K562 (cell line): ENCODE data around the gene SLC38A2. TPM values are rescaled to one million over a fixed set of nuclear protein-coding genes. Genes with fewer than 3 reads are reported as not detected.

Source experiments
- ARHGAP35 ChIP-seq: fragments of 450-650 bp; IDR thresholded peaks from 2 replicates; pipeline ENCODE4 v1.6.1; 2018; ENCODE audit not compliant: partially characterized antibody
- BCL6 ChIP-seq: fragments of 250-450 bp; sonication (Bioruptor Pico); IDR thresholded peaks from 2 replicates; pipeline ENCODE4 v1.4.0; 2020
- GATAD2A ChIP-seq: fragments of 450-650 bp; IDR thresholded peaks from 2 replicates; pipeline ENCODE4 v1.6.1; 2017
- MAFK ChIP-seq: IDR thresholded peaks from 2 replicates; pipeline ENCODE4 v1.6.1; 2011; ENCODE audit warnings: low read length, improper control_type of control experiment
- POLR2A ChIP-seq: fragments of 450-650 bp; conservative IDR thresholded peaks from 2 replicates; pipeline ENCODE4 v1.6.1; 2016
- PRMT5 ChIP-seq: sonication (generic); formaldehyde crosslinking; IDR thresholded peaks from 2 replicates; pipeline ENCODE4 v1.5.0; 2020; ENCODE audit warnings: missing genetic modification reagents
- PTBP1 ChIP-seq: fragments of 200-400 bp; formaldehyde crosslinking; IDR thresholded peaks from 2 replicates; pipeline ENCODE4 v1.6.1; 2017; ENCODE audit warnings: low read depth, low read length
- SAFB2 ChIP-seq: fragments of 200-400 bp; formaldehyde crosslinking; IDR thresholded peaks from 2 replicates; pipeline ENCODE4 v1.6.1; 2018; ENCODE audit warnings: borderline replicate concordance, low read length, low read depth, moderate library complexity; ENCODE audit not compliant: severe bottlenecking
- TAL1 ChIP-seq: fragments of 450-650 bp; IDR thresholded peaks from 2 replicates; pipeline ENCODE4 v1.6.1; 2016; ENCODE audit warnings: mild to moderate bottlenecking
- ZBTB17 ChIP-seq: fragments of 450-650 bp; formaldehyde crosslinking; IDR thresholded peaks from 2 replicates; pipeline ENCODE4 v1.4.0; 2020; ENCODE audit warnings: mild to moderate bottlenecking
- ZBTB40 ChIP-seq, 2 experiments: fragments of 450-650 bp in 1 of 2; sonication (generic) in 1 of 2; formaldehyde crosslinking in 1 of 2; IDR thresholded peaks; 2 replicates each; pipeline versions ENCODE4 v1.7.1 to v1.9.0; 2016 to 2022; ENCODE audit warnings: inconsistent platforms in 1 of 2, mild to moderate bottlenecking in 1 of 2, missing genetic modification reagents in 1 of 2
- ZBTB49 ChIP-seq: sonication (generic); formaldehyde crosslinking; IDR thresholded peaks from 2 replicates; pipeline ENCODE4 v1.8.0; 2022; ENCODE audit warnings: missing genetic modification reagents, mild to moderate bottlenecking, borderline replicate concordance
- ZNF184 ChIP-seq: sonication (generic); formaldehyde crosslinking; IDR thresholded peaks from 2 replicates; pipeline ENCODE4 v1.5.0; 2020; ENCODE audit warnings: missing genetic modification reagents
- ZNF224 ChIP-seq: sonication (generic); formaldehyde crosslinking; IDR thresholded peaks from 2 replicates; pipeline ENCODE4 v1.8.0; 2022; ENCODE audit warnings: mild to moderate bottlenecking, missing genetic modification reagents
- ZNF408 ChIP-seq: fragments of 250-450 bp; sonication (Bioruptor Pico); IDR thresholded peaks from 2 replicates; pipeline ENCODE4 v1.4.0; 2020; ENCODE audit warnings: low read depth, mild to moderate bottlenecking, moderate library complexity
- ZNF436 ChIP-seq: fragments of 250-450, 450-650 bp; sonication (Bioruptor Pico); formaldehyde crosslinking; IDR thresholded peaks from 2 replicates; pipeline ENCODE4 v1.7.0; 2020; ENCODE audit warnings: mild to moderate bottlenecking
- polyA plus RNA-seq, 8 experiments: library from polyadenylated mRNA; depleted of rRNA in 4 of 8; stranded (reverse) in 5 of 8; unstranded in 3 of 8; fragments of >200 nt; fragmentation: Nextera tagmentation in 2 of 8; fragmentation: Illumina TruSeq in 1 of 8; extraction: Ambion mirVana in 2 of 8; extraction: Trizol in 1 of 8; gene quantifications; 2 replicates each; pipeline versions ENCODE4 v1.2.1 to v1.2.3, GENCODE V29; 2011 to 2014; ENCODE audit warnings: inconsistent platforms in 1 of 8, missing spikeins in 1 of 8
- total RNA-seq, 7 experiments: library from RNA; depleted of rRNA in 6 of 7; stranded (reverse); fragments of >200 nt in 6 of 7; fragmentation: Illumina TruSeq in 2 of 7; extraction: Trizol in 2 of 7; gene quantifications; 2 replicates each; pipeline versions ENCODE4 v1.2.1 to v1.2.3, GENCODE V29; 2011 to 2021; ENCODE audit warnings: low replicate concordance in 1 of 7
- TF ChIP-seq, protein P1 (sequence below): IDR thresholded peaks from 2 replicates; pipeline ENCODE4 v1.6.1; 2014; ENCODE audit warnings: antibody characterized with exemption

Gene SLC38A2
- total and polyA plus RNA-seq, 9 of the 15 experiments (the other 6 are each of a cell fraction or from before 2014, with no cell fraction given): 98.7 to 292 (median 143) TPM

DNA sequence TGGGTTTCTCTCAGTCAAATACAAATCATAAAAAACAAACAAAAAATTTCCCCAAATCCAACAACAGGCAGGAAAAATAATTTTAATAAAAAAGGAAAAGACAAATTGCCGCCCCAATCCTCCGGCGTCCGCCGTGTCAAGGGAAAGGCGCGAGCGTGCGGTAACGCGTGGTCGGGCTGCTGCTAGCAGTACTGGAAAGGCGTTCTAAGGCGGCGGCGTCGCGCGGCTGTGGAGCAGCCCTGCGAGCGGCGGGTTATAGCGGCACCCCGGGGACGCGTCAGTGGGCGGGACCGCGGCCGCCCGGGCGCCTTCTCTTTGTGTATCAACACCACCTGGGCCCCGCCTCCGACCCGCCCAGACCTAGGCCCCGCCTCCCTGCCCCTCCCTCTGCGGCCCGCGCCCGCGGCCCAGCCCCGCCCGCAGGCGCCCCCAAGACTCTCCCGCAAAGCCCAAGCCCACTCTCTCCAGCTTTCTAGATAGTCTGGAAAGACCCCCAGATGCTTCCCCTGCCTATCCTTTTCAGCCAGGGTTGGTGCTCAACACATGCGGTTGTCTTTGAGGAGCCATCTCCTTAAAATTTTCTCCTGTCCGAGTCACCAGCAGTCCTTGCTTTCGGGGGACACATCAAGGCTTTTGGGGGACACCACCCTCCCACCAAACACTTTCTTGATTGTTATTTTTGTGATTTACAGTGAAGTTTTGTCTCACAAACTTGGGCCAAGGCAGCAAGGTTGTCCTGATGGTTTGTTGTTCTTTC is at the start of gene SLC38A2 (continued):
- no peak; the same call in 1 of the 2 replicates for TF ChIP-seq ZBTB40 (IDR thresholded peaks at IDR 0.05)
- no peak for TF ChIP-seq ZBTB40 (CRISPR knock-in tag; IDR thresholded peaks at IDR 0.05)
- no peak for TF ChIP-seq ZBTB17 (CRISPR knock-in tag)
- no peak for TF ChIP-seq PRMT5 (CRISPR knock-in tag)
- no peak for TF ChIP-seq ZNF224 (CRISPR knock-in tag)
- no peak for TF ChIP-seq ZNF408 (CRISPR knock-in tag)
- peak; percentile 99 for TF ChIP-seq POLR2A
- TF ChIP-seq BCL6 (CRISPR knock-in tag): no peak
- TF ChIP-seq ZNF184: no peak
- TF ChIP-seq PTBP1: no peak
- TF ChIP-seq ARHGAP35: no peak
- no peak for TF ChIP-seq ZBTB49 (CRISPR knock-in tag)
- TF ChIP-seq TAL1: no peak
- no peak for TF ChIP-seq SAFB2
- TF ChIP-seq ZNF436 (CRISPR knock-in tag): no peak
- no peak for TF ChIP-seq GATAD2A
- TF ChIP-seq MAFK: no peak
- TF ChIP-seq, protein P1, sequence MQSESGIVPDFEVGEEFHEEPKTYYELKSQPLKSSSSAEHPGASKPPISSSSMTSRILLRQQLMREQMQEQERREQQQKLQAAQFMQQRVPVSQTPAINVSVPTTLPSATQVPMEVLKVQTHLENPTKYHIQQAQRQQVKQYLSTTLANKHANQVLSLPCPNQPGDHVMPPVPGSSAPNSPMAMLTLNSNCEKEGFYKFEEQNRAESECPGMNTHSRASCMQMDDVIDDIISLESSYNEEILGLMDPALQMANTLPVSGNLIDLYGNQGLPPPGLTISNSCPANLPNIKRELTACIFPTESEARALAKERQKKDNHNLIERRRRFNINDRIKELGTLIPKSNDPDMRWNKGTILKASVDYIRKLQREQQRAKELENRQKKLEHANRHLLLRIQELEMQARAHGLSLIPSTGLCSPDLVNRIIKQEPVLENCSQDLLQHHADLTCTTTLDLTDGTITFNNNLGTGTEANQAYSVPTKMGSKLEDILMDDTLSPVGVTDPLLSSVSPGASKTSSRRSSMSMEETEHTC: no peak
